HepG2 (cell line): ENCODE data around the gene AKAP7.

ENCODE experiments used
- AFF4 ChIP-seq: sonication (generic); formaldehyde crosslinking; IDR thresholded peaks from 2 replicates; pipeline ENCODE4 v1.4.0; 2020; ENCODE audit warnings: missing genetic modification reagents
- BCL3 ChIP-seq: sonication (generic); formaldehyde crosslinking; IDR thresholded peaks from 2 replicates; pipeline ENCODE4 v1.5.1; 2020; ENCODE audit warnings: mild to moderate bottlenecking, missing genetic modification reagents, moderate library complexity
- CTCF ChIP-seq: sonication (generic); formaldehyde crosslinking; IDR thresholded peaks from 2 replicates; pipeline ENCODE4 v1.5.0; 2020; ENCODE audit warnings: mild to moderate bottlenecking, missing genetic modification reagents, moderate library complexity
- EZH2 ChIP-seq: conservative IDR thresholded peaks from 2 replicates; pipeline ENCODE4 v1.6.1; 2012; ENCODE audit warnings: mild to moderate bottlenecking, low read depth, low read length, moderate library complexity
- FOXP1 ChIP-seq, 2 experiments: fragments of 450-650 bp in 1 of 2; IDR thresholded peaks; 2 replicates each; pipeline ENCODE4 v1.6.1; 2017 to 2018; ENCODE audit warnings: antibody characterized with exemption in 1 of 2
- GABPA ChIP-seq, 2 experiments: IDR thresholded peaks; 2 replicates each; pipeline ENCODE4 v1.6.1; 2011 to 2016; ENCODE audit warnings: low read depth in 2 of 2, low read length in 1 of 2, missing biosample characterization in 1 of 2, missing genetic modification characterization in 1 of 2
- REST ChIP-seq, 2 experiments: IDR thresholded peaks; 2 replicates each; pipeline ENCODE4 v1.6.1; 2011 to 2012; ENCODE audit warnings: low read length in 2 of 2, borderline replicate concordance in 1 of 2, low read depth in 1 of 2, mild to moderate bottlenecking in 1 of 2, moderate library complexity in 1 of 2
- ZNF446 ChIP-seq: sonication (generic); formaldehyde crosslinking; IDR thresholded peaks from 2 replicates; pipeline ENCODE4 v1.5.0; 2020; ENCODE audit warnings: mild to moderate bottlenecking, missing genetic modification reagents
- ZNF724P ChIP-seq: sonication (generic); formaldehyde crosslinking; IDR thresholded peaks from 2 replicates; pipeline ENCODE4 v1.8.0; 2022; ENCODE audit warnings: missing genetic modification reagents, borderline replicate concordance
- ZSCAN30 ChIP-seq: sonication (generic); formaldehyde crosslinking; IDR thresholded peaks from 2 replicates; pipeline ENCODE4 v1.5.0; 2020; ENCODE audit warnings: mild to moderate bottlenecking, missing genetic modification reagents

- TF ChIP-seq FOXP1 (IDR thresholded peaks at IDR 0.05) (no peak), FOXP1 (CRISPR knock-in tag; IDR thresholded peaks at IDR 0.05) (no peak), BCL3 (no peak), AFF4 (CRISPR knock-in tag) (no peak), ZNF724P (no peak), EZH2 (no peak), CTCF (CRISPR knock-in tag) (no peak), GABPA (IDR thresholded peaks at IDR 0.05; ENCODE audit: low read depth, low read length) (no peak), GABPA (CRISPR knock-in tag; IDR thresholded peaks at IDR 0.05; ENCODE audit: low read depth) (no peak), ZNF446 (CRISPR knock-in tag) (no peak), REST (IDR thresholded peaks at IDR 0.05; ENCODE audit: borderline replicate concordance in 1 of 2, low read depth in 1 of 2, low read length in 2 of 2) (no peak), ZSCAN30 (no peak)
Measured at GRCh38 chr6:131112249-131112648, 23.0 kb upstream of the AKAP7 start.
